ENCODE results near the gene ZFX. TPM values are rescaled to one million over a fixed set of nuclear protein-coding genes. Genes with fewer than 3 reads are reported as not detected.
A peak's percentile ranks its signal among the peaks of the same experiment; 100 is the strongest.
"Not testable (repeated sequence)": the region's sequence is repeated elsewhere in the genome, so short reads cannot be mapped to it uniquely, and the experiment has no call there.

Gene ZFX
- polyA plus RNA-seq (ENCODE audit: insufficient read length), result 16.6 TPM

DNA sequence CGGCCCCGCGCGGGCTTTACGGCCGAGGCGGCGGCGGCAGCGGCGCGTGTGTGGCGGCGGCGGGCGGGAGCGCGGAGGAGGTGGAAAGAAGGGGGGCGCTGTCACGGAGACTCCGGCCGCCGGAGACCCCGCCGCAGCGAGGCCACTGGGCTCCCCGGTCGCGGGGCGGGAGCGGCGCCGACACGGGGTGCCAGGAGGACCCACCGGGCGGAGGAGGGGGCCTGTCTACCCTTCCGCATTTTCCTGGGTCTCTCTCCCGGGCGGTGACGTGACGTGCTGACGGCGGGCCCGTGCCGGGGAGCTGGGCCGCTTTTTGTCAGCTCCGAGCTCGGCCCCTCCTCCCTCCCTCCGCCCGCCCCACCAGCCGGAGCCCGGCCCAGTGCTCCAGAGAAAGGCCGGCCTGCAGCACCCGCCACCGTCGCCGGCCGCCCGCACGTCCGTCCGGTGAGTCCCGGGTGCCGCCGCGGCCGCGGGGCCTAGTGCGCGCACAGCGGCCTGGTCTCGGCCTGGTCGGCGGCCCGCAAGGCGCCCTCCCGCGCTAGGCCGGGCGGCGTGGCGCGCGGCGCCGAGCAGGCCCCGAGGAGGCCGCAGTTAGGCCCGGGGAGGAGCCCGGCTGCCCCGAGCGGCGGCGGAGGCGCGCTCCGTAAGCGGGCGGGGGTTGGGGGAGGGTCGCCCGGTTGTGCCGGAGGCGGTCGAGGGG lies at the start of gene ZFX:
TSS of gene ZFX (plus strand) at position 379 of the 700 bp plus-strand sequence. CDS start 23,014 bp downstream, outside the sequence.
- DNase-seq, result peak; percentile 48

DNA sequence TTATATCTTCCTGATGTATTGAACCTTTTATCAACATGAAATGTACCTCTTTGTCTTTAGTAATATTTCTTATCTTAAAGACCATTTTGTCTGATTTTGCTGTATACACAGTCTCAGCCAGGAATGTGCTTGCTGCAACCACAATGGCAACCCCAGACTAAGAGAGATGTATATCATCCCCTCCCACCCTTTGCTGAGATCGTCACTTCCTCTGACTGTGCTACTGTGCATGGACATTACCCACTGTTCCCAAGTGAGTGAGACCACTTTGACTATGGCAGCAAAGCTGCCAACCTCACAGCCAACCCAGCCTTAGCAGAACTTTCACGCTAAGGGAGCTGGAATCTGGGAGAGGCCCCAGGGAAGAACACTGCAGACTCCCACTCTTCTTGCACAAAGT lies 48.8 kb upstream of the ZFX start:
- DNase-seq, result no peak

DNA sequence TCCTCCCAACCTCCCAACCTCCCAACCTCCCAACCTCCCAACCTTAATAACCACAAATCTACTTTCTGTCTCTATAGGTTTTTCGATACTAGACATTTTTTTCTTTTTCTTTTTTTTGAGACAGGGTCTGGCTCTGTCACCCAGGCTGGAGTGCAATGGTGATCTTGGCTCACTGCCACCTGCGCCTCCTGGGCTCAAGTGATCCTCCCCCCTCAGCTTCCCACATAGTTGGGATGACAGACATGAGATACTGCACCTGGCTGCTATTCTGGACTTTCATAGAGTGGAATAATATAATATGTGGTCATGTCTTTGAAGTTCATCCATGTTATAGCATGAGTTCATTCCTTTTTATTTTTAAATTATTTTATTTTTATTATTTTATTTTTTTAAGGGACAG lies 39.5 kb upstream of the ZFX start:
- no peak for DNase-seq

DNA sequence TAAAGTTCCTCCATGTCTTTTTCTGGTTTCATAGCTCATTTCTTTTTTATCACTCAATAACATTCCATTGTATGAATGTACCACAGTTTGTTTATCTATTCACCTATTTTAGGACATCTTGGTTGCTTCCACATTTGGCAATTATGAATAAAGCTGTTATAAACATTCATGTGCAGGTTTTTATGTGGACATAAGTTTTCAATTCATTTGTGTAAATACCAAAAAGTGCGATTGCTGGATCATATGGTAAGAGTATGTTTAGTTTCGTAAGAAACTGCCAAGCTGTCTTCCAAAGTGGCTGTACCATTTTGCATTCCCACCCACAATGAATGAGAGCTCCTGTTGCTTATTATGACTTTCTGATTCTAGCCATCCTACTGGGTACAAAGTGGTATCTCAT lies 36.3 kb upstream of the ZFX start:
- DNase-seq, result no peak

DNA sequence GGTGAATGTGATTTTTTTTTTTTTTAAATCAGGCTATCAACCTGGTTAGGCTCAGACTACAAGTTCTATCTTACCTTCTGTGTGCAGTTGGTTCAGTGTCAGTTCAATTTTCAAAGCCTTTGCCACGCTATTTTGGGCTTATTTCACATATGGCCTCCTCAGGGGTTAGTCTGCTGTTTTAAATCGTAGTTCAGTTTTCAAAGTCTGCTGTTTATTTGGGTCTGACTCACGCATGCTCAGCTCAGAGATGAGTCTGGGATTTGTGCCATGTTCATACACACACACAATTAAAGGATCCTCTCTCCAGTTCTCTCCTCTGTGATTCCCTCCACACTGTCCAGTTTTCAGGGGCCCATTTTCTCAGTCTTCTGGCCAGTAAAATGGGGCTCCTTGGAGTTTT lies 32.3 kb upstream of the ZFX start:
- DNase-seq, result peak; percentile 76

GRCh38 chrX:24124244-24124799 lies 25.2 kb upstream of the ZFX start:
- DNase-seq, result no peak

DNA sequence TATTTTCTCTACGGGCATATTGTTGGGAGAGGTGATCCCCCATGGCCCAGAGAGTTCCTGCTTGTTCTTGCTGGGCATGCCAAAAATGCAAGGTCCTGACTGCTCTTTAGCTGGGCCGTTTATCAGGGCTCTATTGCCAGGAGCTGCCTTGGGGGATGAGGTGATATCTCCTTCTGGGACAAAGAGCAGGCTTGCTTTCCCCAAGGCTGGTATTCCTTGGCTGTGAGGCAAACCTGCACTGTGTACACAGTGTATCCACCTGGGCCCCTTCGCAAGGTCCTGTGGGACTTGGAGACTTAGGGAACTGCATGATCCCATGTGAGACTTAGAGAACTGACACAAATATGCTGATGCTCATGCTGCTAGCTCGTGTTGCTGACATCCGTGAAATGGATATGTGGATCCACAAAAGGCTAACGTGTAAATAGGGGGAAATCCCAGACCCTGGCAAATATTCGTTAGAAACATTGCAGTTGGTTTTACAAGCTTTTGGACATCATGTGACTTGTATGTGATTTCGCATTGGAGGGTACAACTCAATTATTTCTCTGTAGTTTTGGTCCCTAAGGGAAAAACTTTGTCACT lies 24.4 kb upstream of the ZFX start:
- no peak for DNase-seq

DNA sequence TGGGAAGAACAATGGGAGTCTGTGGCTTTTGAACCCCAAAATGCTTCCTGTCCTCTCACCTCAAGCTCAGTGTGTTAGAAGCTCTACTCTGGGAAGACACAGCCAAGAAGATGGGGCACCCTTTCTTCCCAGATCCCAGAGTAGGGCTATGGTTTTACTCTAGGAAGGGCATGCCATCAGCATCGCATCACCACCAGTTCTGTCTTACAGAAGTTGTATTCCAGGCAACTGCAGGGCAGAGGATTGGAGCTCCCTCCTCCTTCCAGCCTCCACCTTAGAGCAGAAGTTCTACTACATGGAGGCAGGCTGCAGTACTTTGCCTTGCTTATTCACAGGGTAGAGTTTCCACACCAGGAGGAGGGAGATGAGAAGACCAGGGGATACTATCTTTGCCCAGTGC lies 18.1 kb upstream of the ZFX start:
- no peak for DNase-seq

DNA sequence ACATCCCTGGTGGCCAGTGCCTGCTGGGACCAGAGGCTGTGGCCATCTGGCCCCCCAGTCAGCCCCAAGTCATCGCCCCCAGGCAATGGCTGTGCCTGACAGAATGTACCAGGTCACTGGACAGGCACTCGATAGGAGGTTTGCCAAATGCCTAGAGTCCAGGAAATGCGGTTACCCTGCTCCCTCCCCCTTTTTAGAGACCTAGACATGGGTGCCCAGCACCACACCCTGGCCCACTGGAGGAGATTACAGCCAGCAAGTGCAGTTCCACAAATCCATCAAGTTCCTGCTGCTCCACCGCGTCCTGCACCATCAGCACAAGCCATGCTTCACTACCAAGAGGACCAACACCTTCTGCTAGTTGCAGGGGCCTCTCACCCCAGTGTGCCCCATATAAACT lies 16.2 kb upstream of the ZFX start:
- DNase-seq, result no peak

DNA sequence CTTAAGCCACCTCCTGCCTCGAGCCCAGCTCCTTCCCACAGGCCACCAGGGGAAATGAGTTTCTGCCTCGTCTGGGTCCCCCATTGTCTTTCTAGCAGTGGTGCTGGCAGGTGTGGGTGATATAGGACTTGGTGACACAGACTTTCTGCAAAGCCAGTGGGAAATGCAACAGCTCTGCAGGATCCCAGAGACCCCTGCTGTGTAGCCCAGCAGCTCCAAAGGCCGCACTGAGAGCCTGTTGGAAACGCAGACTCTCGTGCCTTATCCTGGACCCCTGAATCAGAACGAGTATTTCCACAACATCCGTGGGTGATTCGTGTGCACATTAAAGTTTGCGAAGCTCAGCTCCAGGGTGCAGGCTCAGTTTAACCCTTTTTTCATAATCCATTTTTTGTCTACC lies 13.8 kb upstream of the ZFX start:
- DNase-seq, result not testable (repeated sequence)

GRCh38 chrX:24137192-24137591 lies 12.3 kb upstream of the ZFX start:
- DNase-seq, result no peak

DNA sequence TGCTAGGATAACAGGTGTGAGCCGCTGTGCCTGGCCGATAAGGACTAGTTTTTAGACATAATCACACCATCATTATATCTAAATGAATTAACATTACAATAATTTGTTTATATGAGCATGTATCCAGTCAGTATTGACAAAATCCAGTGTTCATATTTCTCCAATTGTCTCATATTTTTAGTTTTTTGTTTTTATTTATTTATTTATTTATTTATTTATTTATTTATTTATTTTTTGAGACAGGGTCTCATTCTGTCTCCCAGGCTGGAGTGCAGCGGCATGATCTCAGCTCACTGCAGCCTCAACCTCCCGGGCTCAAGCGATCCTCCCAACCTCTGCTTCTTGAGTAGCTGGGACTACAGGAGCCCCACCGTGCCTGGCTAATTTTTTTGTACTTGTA lies 5.5 kb upstream of the ZFX start:
- DNase-seq, result not testable (repeated sequence)

- DNase-seq, result no peak
These were observed 5.0 kb upstream of the ZFX start for GRCh38 chrX:24144528-24144927.

GRCh38 chrX:24145303-24146186 lies 4.0 kb upstream of the ZFX start:
- no peak for DNase-seq

GRCh38 chrX:24146283-24146949 lies 3.1 kb upstream of the ZFX start:
- no peak for DNase-seq

- no peak for DNase-seq
These were observed 2.4 kb upstream of the ZFX start for GRCh38 chrX:24147165-24147564.

DNA sequence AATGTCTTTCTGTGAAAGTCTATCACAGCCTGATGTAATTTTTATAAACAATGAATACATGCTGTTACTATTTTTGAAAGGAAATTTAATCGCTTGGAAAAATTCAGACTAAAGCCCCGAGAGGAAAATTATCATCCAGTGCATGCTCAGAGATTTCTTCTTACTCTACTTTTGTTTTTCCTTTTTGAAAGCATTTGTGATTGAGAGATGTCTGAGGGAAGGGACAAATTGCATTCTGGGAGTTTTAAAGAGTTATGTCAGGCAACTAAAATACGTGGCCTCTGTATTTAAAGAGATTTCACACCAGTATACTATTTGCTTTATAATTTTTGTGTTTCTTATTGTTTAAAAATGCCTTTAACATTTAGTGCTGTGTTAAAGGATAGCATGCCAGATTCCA lies 1.4 kb upstream of the ZFX start:
- no peak for DNase-seq

GRCh38 chrX:24148535-24149350 lies 786 bp upstream of the ZFX start:
- peak; percentile 51 for DNase-seq

DNA sequence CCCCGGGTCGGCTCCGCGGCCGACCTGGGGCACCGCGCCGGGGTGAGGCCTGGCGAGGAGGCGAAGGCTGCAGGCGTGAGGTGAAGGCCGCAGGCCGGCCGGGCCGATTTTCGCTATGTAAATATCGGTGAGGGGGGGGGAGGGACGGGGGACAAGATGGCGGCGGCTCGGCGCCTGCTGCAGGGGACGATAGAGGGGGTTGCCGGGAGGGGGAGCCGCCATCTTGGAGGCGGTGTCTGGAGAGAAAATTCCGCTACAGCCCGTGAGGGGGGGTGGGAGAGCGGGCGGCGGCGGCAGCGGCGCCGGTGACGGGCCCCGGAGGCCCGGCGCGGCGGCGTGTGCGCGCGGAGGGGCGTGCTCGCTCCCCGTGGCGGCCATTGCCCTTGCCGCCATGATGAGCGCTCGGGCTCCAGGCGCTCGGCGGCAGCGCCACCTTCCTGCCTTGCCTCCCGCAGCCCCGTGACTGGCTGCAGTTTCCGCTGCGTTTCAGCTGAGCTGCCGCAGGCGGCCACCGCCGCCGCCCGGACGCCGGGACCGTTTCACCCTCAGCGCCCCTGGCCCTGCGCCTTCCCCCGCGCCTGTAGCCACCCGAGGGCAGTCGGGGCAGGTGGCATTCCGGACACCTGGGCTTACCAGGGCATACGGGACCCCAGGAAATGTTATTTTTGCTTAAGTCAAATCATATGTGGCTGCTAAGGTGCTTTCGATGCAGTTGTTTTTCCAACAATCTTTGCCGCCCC lies 692 bp downstream of the ZFX start:
- peak; percentile 90 for DNase-seq

GRCh38 chrX:24150898-24151297 lies 1.4 kb downstream of the ZFX start:
- no peak for DNase-seq

DNA sequence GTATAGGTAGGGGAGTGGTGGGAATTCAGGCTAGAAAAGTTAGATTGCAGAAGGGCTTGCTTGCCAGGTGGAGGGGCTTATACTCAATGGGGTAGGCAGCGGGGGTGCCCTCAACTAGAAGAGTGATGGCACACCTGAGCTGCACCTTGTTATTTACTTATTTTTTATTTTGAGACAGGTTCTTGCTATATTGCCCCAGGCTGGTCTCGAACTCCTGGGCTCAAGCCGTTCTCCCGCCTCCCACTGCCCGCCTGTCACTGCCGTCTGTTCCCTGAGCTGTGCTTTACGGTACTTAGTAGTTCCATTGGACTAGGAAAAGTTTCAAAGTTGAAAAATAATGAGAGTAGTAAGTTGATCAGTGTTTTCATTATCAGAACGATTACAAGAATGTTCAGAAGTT lies 2.0 kb downstream of the ZFX start:
- DNase-seq, result no peak
